Hepatocyte (in vitro differentiated cells): ENCODE results near the gene GRIK4.

ENCODE experiments used
- EZH2 ChIP-seq: fragments of 200-600 bp; sonication (generic); IDR thresholded peaks from 2 replicates; pipeline ENCODE4 v1.6.1; 2016; ENCODE audit warnings: antibody characterized with exemption, mild to moderate bottlenecking, borderline replicate concordance
- TF ChIP-seq, protein P1 (sequence below): fragments of 200-600 bp; sonication (generic); IDR thresholded peaks from 2 replicates; pipeline ENCODE4 v1.5.1; 2016; ENCODE audit warnings: antibody characterized with exemption, mild to moderate bottlenecking; ENCODE audit not compliant: poor library complexity

DNA sequence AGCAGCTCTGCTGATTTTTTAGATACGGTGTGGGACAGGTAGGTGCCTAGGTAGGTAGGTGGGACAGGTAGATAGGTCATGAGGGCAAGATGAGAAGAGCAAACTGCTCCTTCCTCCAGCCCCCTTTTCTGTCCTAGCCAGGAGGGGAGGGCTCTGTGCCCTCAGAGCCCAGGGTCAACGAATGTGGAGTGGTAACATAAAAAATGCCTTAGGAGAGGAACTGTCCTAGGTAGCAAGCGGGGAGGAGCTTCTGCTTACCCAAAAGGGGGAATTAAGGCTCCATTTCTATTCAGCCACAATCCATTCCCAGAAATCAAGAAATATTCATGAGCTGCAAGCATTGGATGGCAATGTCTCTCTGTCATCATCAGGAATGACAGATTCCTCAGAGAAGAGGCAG is 234.8 kb downstream of the GRIK4 start:
- TF ChIP-seq, protein P1, sequence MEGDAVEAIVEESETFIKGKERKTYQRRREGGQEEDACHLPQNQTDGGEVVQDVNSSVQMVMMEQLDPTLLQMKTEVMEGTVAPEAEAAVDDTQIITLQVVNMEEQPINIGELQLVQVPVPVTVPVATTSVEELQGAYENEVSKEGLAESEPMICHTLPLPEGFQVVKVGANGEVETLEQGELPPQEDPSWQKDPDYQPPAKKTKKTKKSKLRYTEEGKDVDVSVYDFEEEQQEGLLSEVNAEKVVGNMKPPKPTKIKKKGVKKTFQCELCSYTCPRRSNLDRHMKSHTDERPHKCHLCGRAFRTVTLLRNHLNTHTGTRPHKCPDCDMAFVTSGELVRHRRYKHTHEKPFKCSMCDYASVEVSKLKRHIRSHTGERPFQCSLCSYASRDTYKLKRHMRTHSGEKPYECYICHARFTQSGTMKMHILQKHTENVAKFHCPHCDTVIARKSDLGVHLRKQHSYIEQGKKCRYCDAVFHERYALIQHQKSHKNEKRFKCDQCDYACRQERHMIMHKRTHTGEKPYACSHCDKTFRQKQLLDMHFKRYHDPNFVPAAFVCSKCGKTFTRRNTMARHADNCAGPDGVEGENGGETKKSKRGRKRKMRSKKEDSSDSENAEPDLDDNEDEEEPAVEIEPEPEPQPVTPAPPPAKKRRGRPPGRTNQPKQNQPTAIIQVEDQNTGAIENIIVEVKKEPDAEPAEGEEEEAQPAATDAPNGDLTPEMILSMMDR, result no peak
- TF ChIP-seq EZH2, result no peak
